ENCODE data around the gene NKIRAS2. TPM values are rescaled to one million over a fixed set of nuclear protein-coding genes. Genes with fewer than 3 reads are reported as not detected.

NKIRAS2 gene
- total RNA-seq, 1 experiment from 2014 or later, result 38.3 TPM

- Histone ChIP-seq H2AFZ (no peak overlapping the region), H3K27ac (no peak overlapping the region), H3K4me3 (no peak overlapping the region), H3K4me2 (no peak overlapping the region), H3K27me3 (ENCODE audit: insufficient read depth, low read depth) (peaks cover 20% of the 10 kb centered on the region), H3K4me1 (replicated peaks; ENCODE audit: insufficient read depth) (no peaks in the 10 kb centered on the region), H3F3A (ENCODE audit: insufficient read depth, low read depth) (no peaks in the 10 kb centered on the region), H3K79me2 (ENCODE audit: low read depth) (no peaks in the 10 kb centered on the region), H3K9me2 (ENCODE audit: insufficient read depth) (no peaks in the 10 kb centered on the region), H3K9me3 (ENCODE audit: insufficient read depth, low read depth) (no peaks in the 10 kb centered on the region), H4K20me1 (ENCODE audit: insufficient read depth) (no peaks in the 10 kb centered on the region), H3K36me3 (ENCODE audit: low read depth) (no peaks in the 10 kb centered on the region)
- ChIA-PET CTCF (interaction anchor here (0.5 kb wide), 1 partner anchor 12 kb away, joined by 3 read pairs; no protein-coding TSS in a partner anchor), POLR2A (ENCODE audit: unreplicated experiment) (no interaction called here)
- no peak for TF ChIP-seq EZH2 (IDR thresholded peaks at IDR 0.05; ENCODE audit: low read depth)
- peak; percentile 86 for TF ChIP-seq CTCF (conservative IDR thresholded peaks at IDR 0.05)
- no TSS peak for BruUV-seq (replicated peaks)
- intact Hi-C loops (cut with micrococcal nuclease; ENCODE audit: unreplicated experiment), result no loop called here
- peak in 1 of 2 experiments; percentile 52 for DNase-seq
Measured at GRCh38 chr17:42067371-42068091, 47.6 kb downstream of the NKIRAS2 start.

- BruUV-seq (replicated peaks), result no TSS peak
Measured at GRCh38 chr17:42068979-42069378, 49.1 kb downstream of the NKIRAS2 start.

GRCh38 chr17:42071810-42072209, 51.9 kb downstream of the NKIRAS2 start:
- intact Hi-C loops (cut with micrococcal nuclease; ENCODE audit: unreplicated experiment), result no loop called here
- Histone ChIP-seq H3K4me1 (replicated peaks; ENCODE audit: insufficient read depth) (no peaks in the 10 kb centered on the region), H3K36me3 (ENCODE audit: low read depth) (no peaks in the 10 kb centered on the region), H3K27me3 (ENCODE audit: insufficient read depth, low read depth) (peaks cover 20% of the 10 kb centered on the region), H3F3A (ENCODE audit: insufficient read depth, low read depth) (no peaks in the 10 kb centered on the region), H3K79me2 (ENCODE audit: low read depth) (no peaks in the 10 kb centered on the region), H3K9me2 (ENCODE audit: insufficient read depth) (no peaks in the 10 kb centered on the region), H3K9me3 (ENCODE audit: insufficient read depth, low read depth) (no peaks in the 10 kb centered on the region), H4K20me1 (ENCODE audit: insufficient read depth) (no peaks in the 10 kb centered on the region), H2AFZ (no peak overlapping the region), H3K27ac (no peak overlapping the region), H3K4me3 (no peak overlapping the region), H3K4me2 (no peak overlapping the region)
- no peak for TF ChIP-seq CTCF (conservative IDR thresholded peaks at IDR 0.05)
- no peak for TF ChIP-seq EZH2 (IDR thresholded peaks at IDR 0.05; ENCODE audit: low read depth)
- DNase-seq, result no peak
- CTCF ChIA-PET, result no interaction called here
- POLR2A ChIA-PET (ENCODE audit: unreplicated experiment), result interaction anchor here (0.7 kb wide), 1 partner anchor 608 kb away, joined by 4 read pairs; no protein-coding TSS in a partner anchor
- no TSS peak for BruUV-seq (replicated peaks)

More at GRCh38 chr17:42068979-42069378, 49.1 kb downstream of the NKIRAS2 start:
- DNase-seq, result no peak
- H3F3A ChIP-seq (ENCODE audit: insufficient read depth, low read depth), result no peaks in the 10 kb centered on the region
- H3K9me2 ChIP-seq (ENCODE audit: insufficient read depth), result no peaks in the 10 kb centered on the region
- H4K20me1 ChIP-seq (ENCODE audit: insufficient read depth), result no peaks in the 10 kb centered on the region
- no peak overlapping the region for H2AFZ ChIP-seq
- H3K27me3 ChIP-seq (ENCODE audit: insufficient read depth, low read depth), result peaks cover 20% of the 10 kb centered on the region
- ChIA-PET CTCF (no interaction called here), POLR2A (ENCODE audit: unreplicated experiment) (no interaction called here)
- no peaks in the 10 kb centered on the region for H3K79me2 ChIP-seq (ENCODE audit: low read depth)
- no peak overlapping the region for H3K27ac ChIP-seq
- H3K36me3 ChIP-seq (ENCODE audit: low read depth), result no peaks in the 10 kb centered on the region
- no peak overlapping the region for H3K4me3 ChIP-seq
- no peak overlapping the region for H3K4me2 ChIP-seq
- intact Hi-C loops (cut with micrococcal nuclease; ENCODE audit: unreplicated experiment), result no loop called here
- no peaks in the 10 kb centered on the region for H3K9me3 ChIP-seq (ENCODE audit: insufficient read depth, low read depth)
- no peaks in the 10 kb centered on the region for H3K4me1 ChIP-seq (replicated peaks; ENCODE audit: insufficient read depth)
- TF ChIP-seq CTCF (conservative IDR thresholded peaks at IDR 0.05) (no peak), EZH2 (IDR thresholded peaks at IDR 0.05; ENCODE audit: low read depth) (no peak)
